ENCODE measurements around the gene COBLL1.

GRCh38 chr2:164671664-164672396 lies 169.8 kb downstream of the COBLL1 start:
- no peak for TF ChIP-seq POLR2A (IDR thresholded peaks at IDR 0.05)
- TF ChIP-seq CTCF (IDR thresholded peaks at IDR 0.05) = no peak
